HepG2 (cell line): ENCODE results near the gene RSPH9. TPM values are rescaled to one million over a fixed set of nuclear protein-coding genes. Genes with fewer than 3 reads are reported as not detected.
A peak's percentile ranks its signal among the peaks of the same experiment; 100 is the strongest.

ENCODE experiments used
- AGO2 ChIP-seq: fragments of 200-400 bp; formaldehyde crosslinking; optimal IDR thresholded peaks from 2 replicates; pipeline ENCODE3; 2017; ENCODE audit warnings: mild to moderate bottlenecking, low read depth, low read length, moderate library complexity
- ATRX ChIP-seq: sonication (generic); formaldehyde crosslinking; IDR thresholded peaks from 2 replicates; pipeline ENCODE4 v1.4.0; 2020; ENCODE audit warnings: missing genetic modification reagents, borderline replicate concordance
- KLF9 ChIP-seq: IDR thresholded peaks from 2 replicates; pipeline ENCODE4 v1.6.1; 2016; ENCODE audit warnings: low read depth
- MXI1 ChIP-seq: IDR thresholded peaks from 3 replicates; pipeline ENCODE4 v1.6.1; 2012; ENCODE audit warnings: low read depth, low read length, inconsistent platforms, borderline replicate concordance
- NCOA2 ChIP-seq: sonication (generic); formaldehyde crosslinking; IDR thresholded peaks from 2 replicates; pipeline ENCODE4 v1.8.0; 2022; ENCODE audit warnings: inconsistent platforms
- SOX6 ChIP-seq, 2 experiments: fragments of 450-650 bp in 1 of 2; sonication (generic) in 1 of 2; formaldehyde crosslinking in 1 of 2; IDR thresholded peaks; 2 replicates each; pipeline versions ENCODE4 v1.4.0 to v1.6.1; 2017 to 2020; ENCODE audit warnings: antibody characterized with exemption in 1 of 2, mild to moderate bottlenecking in 1 of 2, missing genetic modification reagents in 1 of 2
- SRY ChIP-seq: sonication (generic); formaldehyde crosslinking; IDR thresholded peaks from 2 replicates; pipeline ENCODE4 v1.8.0; 2022; ENCODE audit warnings: mild to moderate bottlenecking, missing genetic modification reagents
- ZNF235 ChIP-seq: sonication (generic); formaldehyde crosslinking; IDR thresholded peaks from 2 replicates; pipeline ENCODE4 v1.8.1; 2023; ENCODE audit warnings: mild to moderate bottlenecking, missing genetic modification reagents, borderline replicate concordance
- ZNF260 ChIP-seq: sonication (generic); formaldehyde crosslinking; IDR thresholded peaks from 2 replicates; pipeline ENCODE4 v1.4.0; 2020; ENCODE audit warnings: missing genetic modification reagents, low read depth, mild to moderate bottlenecking, borderline replicate concordance
- ZNF264 ChIP-seq: sonication (generic); formaldehyde crosslinking; IDR thresholded peaks from 2 replicates; pipeline ENCODE4 v1.4.0; 2020; ENCODE audit warnings: missing genetic modification reagents
- ZNF383 ChIP-seq: sonication (generic); formaldehyde crosslinking; IDR thresholded peaks from 2 replicates; pipeline ENCODE4 v1.4.0; 2020; ENCODE audit warnings: missing genetic modification reagents, mild to moderate bottlenecking, borderline replicate concordance
- ZNF790 ChIP-seq: sonication (generic); formaldehyde crosslinking; IDR thresholded peaks from 2 replicates; pipeline ENCODE4 v1.8.0; 2022; ENCODE audit warnings: missing genetic modification reagents, mild to moderate bottlenecking, borderline replicate concordance
- polyA plus RNA-seq, 8 experiments: library from polyadenylated mRNA; depleted of rRNA in 3 of 8; stranded (reverse) in 7 of 8; unstranded in 1 of 8; fragments of >200 nt; fragmentation: Illumina TruSeq in 4 of 8; extraction: Trizol in 4 of 8; gene quantifications; 2 replicates each; pipeline versions ENCODE4 v1.2.1 to v1.2.3, GENCODE V29; 2011 to 2016; ENCODE audit warnings: low read depth in 4 of 8, missing spikeins in 1 of 8, mixed read lengths in 1 of 8; ENCODE audit not compliant: insufficient read depth in 1 of 8
- total RNA-seq, 5 experiments: library from RNA; depleted of rRNA; stranded (reverse); fragments of >200 nt; fragmentation: Illumina TruSeq; extraction: Trizol; gene quantifications; 2 replicates each; pipeline ENCODE4 v1.2.3, GENCODE V29; 2016; ENCODE audit warnings: low read depth in 1 of 5
- TF ChIP-seq, protein P1 (sequence below): sonication (generic); formaldehyde crosslinking; IDR thresholded peaks from 2 replicates; pipeline ENCODE4 v1.4.0; 2020; ENCODE audit warnings: missing genetic modification reagents
- TF ChIP-seq, protein P2 (sequence below): sonication (generic); formaldehyde crosslinking; IDR thresholded peaks from 2 replicates; pipeline ENCODE4 v1.8.1; 2023; ENCODE audit warnings: missing genetic modification reagents, inconsistent platforms, borderline replicate concordance
- TF ChIP-seq, protein P3 (sequence below): sonication (generic); formaldehyde crosslinking; IDR thresholded peaks from 2 replicates; pipeline ENCODE4 v1.4.0; 2020; ENCODE audit warnings: missing genetic modification reagents
- TF ChIP-seq, protein P4 (sequence below): IDR thresholded peaks from 2 replicates; pipeline ENCODE4 v1.6.1; 2016
- TF ChIP-seq, protein P5 (sequence below): sonication (generic); formaldehyde crosslinking; IDR thresholded peaks from 2 replicates; pipeline ENCODE4 v1.8.1; 2022; ENCODE audit warnings: mild to moderate bottlenecking, missing genetic modification reagents

RSPH9 gene
- total and polyA plus RNA-seq, 2 of the 13 experiments (the other 11 are each of a cell fraction or from before 2014, with no cell fraction given) = 0.04 TPM; not detected in 1

DNA sequence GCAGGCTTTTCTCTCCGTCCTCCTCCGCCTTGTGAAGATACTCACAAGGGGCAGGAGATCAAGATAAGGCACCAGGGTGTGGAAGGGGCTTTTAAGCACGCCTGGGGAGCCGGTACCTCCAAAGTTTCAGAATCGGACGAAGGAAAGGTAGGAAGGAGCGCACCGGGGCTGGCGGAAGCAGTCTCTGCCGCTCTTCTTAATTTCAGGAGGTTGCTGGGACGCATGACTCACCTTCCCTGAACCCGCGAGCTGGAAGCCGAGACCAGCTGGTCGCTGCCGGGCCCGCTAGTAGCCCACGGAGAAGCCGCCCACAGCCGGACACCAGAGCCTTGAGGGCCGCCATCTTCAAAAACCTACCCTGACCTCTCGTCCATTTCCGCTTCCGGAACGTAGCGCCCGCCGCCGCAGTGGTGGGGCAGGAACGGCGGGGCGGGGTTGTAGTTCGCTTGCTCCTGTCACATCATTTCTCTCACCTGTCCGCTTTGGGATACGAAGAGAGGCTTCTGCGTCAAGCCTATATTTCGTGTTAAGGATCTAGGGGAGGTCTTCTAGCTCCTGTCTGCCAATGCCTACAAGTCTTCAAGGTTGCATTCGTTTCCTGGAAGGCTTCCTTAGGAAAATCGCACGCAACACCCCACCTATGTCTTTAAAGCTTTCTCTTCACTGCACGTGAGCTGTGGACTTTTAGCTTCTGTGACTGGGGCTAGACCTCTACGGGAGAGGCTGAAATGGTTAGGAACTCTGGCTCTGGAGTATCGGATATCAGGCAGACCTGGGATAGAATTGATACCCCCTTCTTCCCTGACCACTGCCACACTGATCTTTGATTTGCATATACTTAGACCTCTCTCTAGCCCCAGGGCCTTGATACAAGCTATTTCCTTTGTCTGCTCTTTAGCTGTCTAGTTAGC, 42.9 kb downstream of the RSPH9 start, which contains the start of gene MRPS18A (continued):
- no peak for TF ChIP-seq ZNF260 (CRISPR knock-in tag)
- no peak for TF ChIP-seq MXI1
- peak; percentile 48; the same call in 1 of the 2 replicates for TF ChIP-seq ZNF264 (CRISPR knock-in tag)
- TF ChIP-seq, protein P1, sequence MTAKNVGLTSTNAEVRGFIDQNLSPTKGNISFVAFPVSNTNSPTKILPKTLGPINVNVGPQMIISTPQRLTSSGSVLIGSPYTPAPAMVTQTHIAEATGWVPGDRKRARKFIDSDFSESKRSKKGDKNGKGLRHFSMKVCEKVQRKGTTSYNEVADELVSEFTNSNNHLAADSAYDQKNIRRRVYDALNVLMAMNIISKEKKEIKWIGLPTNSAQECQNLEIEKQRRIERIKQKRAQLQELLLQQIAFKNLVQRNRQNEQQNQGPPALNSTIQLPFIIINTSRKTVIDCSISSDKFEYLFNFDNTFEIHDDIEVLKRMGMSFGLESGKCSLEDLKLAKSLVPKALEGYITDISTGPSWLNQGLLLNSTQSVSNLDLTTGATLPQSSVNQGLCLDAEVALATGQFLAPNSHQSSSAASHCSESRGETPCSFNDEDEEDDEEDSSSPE (CRISPR knock-in tag) = peak; percentile 81
- TF ChIP-seq, protein P2, sequence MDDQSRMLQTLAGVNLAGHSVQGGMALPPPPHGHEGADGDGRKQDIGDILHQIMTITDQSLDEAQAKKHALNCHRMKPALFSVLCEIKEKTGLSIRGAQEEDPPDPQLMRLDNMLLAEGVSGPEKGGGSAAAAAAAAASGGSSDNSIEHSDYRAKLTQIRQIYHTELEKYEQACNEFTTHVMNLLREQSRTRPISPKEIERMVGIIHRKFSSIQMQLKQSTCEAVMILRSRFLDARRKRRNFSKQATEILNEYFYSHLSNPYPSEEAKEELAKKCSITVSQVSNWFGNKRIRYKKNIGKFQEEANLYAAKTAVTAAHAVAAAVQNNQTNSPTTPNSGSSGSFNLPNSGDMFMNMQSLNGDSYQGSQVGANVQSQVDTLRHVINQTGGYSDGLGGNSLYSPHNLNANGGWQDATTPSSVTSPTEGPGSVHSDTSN = no peak
- TF ChIP-seq, protein P3, sequence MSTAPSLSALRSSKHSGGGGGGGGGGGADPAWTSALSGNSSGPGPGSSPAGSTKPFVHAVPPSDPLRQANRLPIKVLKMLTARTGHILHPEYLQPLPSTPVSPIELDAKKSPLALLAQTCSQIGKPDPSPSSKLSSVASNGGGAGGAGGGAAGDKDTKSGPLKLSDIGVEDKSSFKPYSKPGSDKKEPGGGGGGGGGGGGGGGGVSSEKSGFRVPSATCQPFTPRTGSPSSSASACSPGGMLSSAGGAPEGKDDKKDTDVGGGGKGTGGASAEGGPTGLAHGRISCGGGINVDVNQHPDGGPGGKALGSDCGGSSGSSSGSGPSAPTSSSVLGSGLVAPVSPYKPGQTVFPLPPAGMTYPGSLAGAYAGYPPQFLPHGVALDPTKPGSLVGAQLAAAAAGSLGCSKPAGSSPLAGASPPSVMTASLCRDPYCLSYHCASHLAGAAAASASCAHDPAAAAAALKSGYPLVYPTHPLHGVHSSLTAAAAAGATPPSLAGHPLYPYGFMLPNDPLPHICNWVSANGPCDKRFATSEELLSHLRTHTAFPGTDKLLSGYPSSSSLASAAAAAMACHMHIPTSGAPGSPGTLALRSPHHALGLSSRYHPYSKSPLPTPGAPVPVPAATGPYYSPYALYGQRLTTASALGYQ (CRISPR knock-in tag) = no peak
- TF ChIP-seq, protein P4, sequence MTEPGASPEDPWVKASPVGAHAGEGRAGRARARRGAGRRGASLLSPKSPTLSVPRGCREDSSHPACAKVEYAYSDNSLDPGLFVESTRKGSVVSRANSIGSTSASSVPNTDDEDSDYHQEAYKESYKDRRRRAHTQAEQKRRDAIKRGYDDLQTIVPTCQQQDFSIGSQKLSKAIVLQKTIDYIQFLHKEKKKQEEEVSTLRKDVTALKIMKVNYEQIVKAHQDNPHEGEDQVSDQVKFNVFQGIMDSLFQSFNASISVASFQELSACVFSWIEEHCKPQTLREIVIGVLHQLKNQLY (CRISPR knock-in tag) = no peak
- no peak for TF ChIP-seq ATRX
- TF ChIP-seq ZNF383 (CRISPR knock-in tag) = peak; percentile 71; the same call in 1 of the 2 replicates
- no peak for TF ChIP-seq ZNF235 (CRISPR knock-in tag)
- no peak for TF ChIP-seq AGO2
- peak; percentile 37; the same call in 1 of the 2 replicates for TF ChIP-seq NCOA2 (CRISPR knock-in tag)
- TF ChIP-seq, protein P5, sequence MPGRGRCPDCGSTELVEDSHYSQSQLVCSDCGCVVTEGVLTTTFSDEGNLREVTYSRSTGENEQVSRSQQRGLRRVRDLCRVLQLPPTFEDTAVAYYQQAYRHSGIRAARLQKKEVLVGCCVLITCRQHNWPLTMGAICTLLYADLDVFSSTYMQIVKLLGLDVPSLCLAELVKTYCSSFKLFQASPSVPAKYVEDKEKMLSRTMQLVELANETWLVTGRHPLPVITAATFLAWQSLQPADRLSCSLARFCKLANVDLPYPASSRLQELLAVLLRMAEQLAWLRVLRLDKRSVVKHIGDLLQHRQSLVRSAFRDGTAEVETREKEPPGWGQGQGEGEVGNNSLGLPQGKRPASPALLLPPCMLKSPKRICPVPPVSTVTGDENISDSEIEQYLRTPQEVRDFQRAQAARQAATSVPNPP = no peak
- TF ChIP-seq KLF9 (CRISPR knock-in tag) = no peak; the same call in 1 of the 2 replicates
- TF ChIP-seq SRY (CRISPR knock-in tag) = 0 out of 2 replicates have a peak, but pooled peaks have one; percentile 67
- no peak for TF ChIP-seq SOX6 (IDR thresholded peaks at IDR 0.05)
- 0 out of 2 replicates have a peak, but pooled peaks have one; percentile 50 for TF ChIP-seq SOX6 (CRISPR knock-in tag; IDR thresholded peaks at IDR 0.05)
- TF ChIP-seq ZNF790 (CRISPR knock-in tag) = no peak; the same call in 1 of the 2 replicates
